Spleen (tissue), 11 donors: ENCODE data around the gene RIN2. TPM values are rescaled to one million over a fixed set of nuclear protein-coding genes. Genes with fewer than 3 reads are reported as not detected.

Experiments used
- DNase-seq: peaks from one replicate; pipeline ENCODE4 v3.0.0-alpha.2; 2020
- H3K27ac ChIP-seq, 8 donors: fragments of 200-600 bp; sonication (generic) in 7 of 8; 1 replicate in 4 of 8; 2 replicates in 4 of 8; pipeline versions ENCODE4 v1.5.0 to v1.8.0; 2016 to 2021; ENCODE audit warnings: inconsistent platforms in 4 of 8, mild to moderate bottlenecking in 4 of 8, moderate library complexity in 1 of 8
- H3K27me3 ChIP-seq, 7 donors: fragments of 200-600 bp; sonication (generic) in 6 of 7; replicated peaks in 1 of 7; 1 replicate in 4 of 7; 2 replicates in 3 of 7; pipeline versions ENCODE4 v1.5.0 to v1.8.0; 2016 to 2021; ENCODE audit warnings: inconsistent platforms in 3 of 7, mild to moderate bottlenecking in 1 of 7
- H3K36me3 ChIP-seq, 6 donors: fragments of 200-600 bp; sonication (generic) in 5 of 6; 1 replicate in 4 of 6; 2 replicates in 2 of 6; pipeline versions ENCODE4 v1.5.0 to v1.8.0; 2016 to 2021; ENCODE audit warnings: inconsistent platforms in 2 of 6
- H3K4me1 ChIP-seq, 6 donors: fragments of 200-600 bp; sonication (generic) in 5 of 6; 1 replicate in 3 of 6; 2 replicates in 3 of 6; pipeline versions ENCODE4 v1.5.0 to v1.8.0; 2016 to 2021; ENCODE audit warnings: inconsistent platforms in 3 of 6
- H3K4me3 ChIP-seq, 8 donors: fragments of 200-600 bp; sonication (generic) in 7 of 8; 1 replicate in 4 of 8; 2 replicates in 4 of 8; pipeline versions ENCODE4 v1.5.0 to v1.8.0; 2016 to 2021; ENCODE audit warnings: inconsistent platforms in 4 of 8, mild to moderate bottlenecking in 4 of 8, moderate library complexity in 2 of 8
- H3K9me3 ChIP-seq, 8 donors: fragments of 200-600 bp; sonication (generic) in 7 of 8; 1 replicate in 4 of 8; 2 replicates in 4 of 8; pipeline versions ENCODE4 v1.5.0 to v1.8.0; 2016 to 2021; ENCODE audit warnings: inconsistent platforms in 4 of 8
- CTCF ChIP-seq, 11 experiments: fragments of 200-600 bp in 7 of 11; fragments of 450-650 bp in 4 of 11; sonication (generic) in 4 of 11; IDR thresholded peaks in 8 of 11; conservative IDR thresholded peaks in 3 of 11; 1 replicate in 7 of 11; 2 replicates in 4 of 11; pipeline versions ENCODE4 v1.4.0 to v1.8.0; 2016 to 2021; ENCODE audit warnings: antibody characterized with exemption in 11 of 11, inconsistent platforms in 4 of 11, mild to moderate bottlenecking in 1 of 11
- POLR2A ChIP-seq, 3 donors: fragments of 450-650 bp; IDR thresholded peaks; one replicate each; pipeline ENCODE4 v1.5.1; 2017; ENCODE audit warnings: antibody characterized with exemption in 3 of 3, mild to moderate bottlenecking in 1 of 3
- POLR2AphosphoS5 ChIP-seq, 3 donors: sonication (generic); formaldehyde crosslinking; IDR thresholded peaks; one replicate each; pipeline ENCODE4 v1.5.1; 2017; ENCODE audit warnings: antibody characterized with exemption in 3 of 3
- WGBS, 5 donors: extraction: QIAGEN DNeasy Blood & Tissue Kit in 3 of 5; methylation state at CpG; one replicate each; pipeline versions ENCODE4 v1.1.5 to v1.1.7; 2013 to 2018; 5-methylcytosine and 5-hydroxymethylcytosine counted together
- intact Hi-C: fragments of 100-400 bp; cut with DNase I; formaldehyde crosslinking; loops from one replicate; pipeline ENCODE4 v1.15.0; 2023; ENCODE audit warnings: low total_unique reads
- polyA plus RNA-seq, 3 donors: library from polyadenylated mRNA; stranded (reverse); fragments of 200-250 nt; gene quantifications; one replicate each; pipeline ENCODE4 v1.2.1, GENCODE V29; 2013
- total RNA-seq, 7 donors: library from RNA; depleted of rRNA in 3 of 7; stranded (reverse); fragments of >200 nt in 3 of 7; fragmentation: NEBNext Ultra II Directional in 4 of 7; extraction: Animal tissue kit (Norgen Biotek cat#: 25700) in 4 of 7; gene quantifications; one replicate each; pipeline versions ENCODE4 v1.1.0 to v1.2.1, GENCODE V29; 2016 to 2021
- donor health status: healthy with polysubstance abuse.
- donor health status: DM: no; HTN: no; CAD: no; lungs with moderate emphysema.
- donor health status: DM: no; HTN: no; CAD: no.
- donor health status: Bipolar disorder and iron deficiency.
- donor health status: healthy.
- donor health status: DM: no; HTN: no; CAD: no.
- donor health status: DM: yes; HTN: yes; CAD: no.

RIN2 gene
- total and polyA plus RNA-seq, 10 donors, result 4.8 to 135 (median 64.0) TPM

- intact Hi-C loops, result no loop called here
- Histone ChIP-seq H3K4me1 (no peaks in the 10 kb centered on the region), H3K27ac (no peak overlapping the region), H3K4me3 (no peak overlapping the region), H3K36me3 (no peaks in the 10 kb centered on the region), H3K27me3 (no peaks in the 10 kb centered on the region), H3K9me3 (peaks cover 0 to 25% (median 21%) of the 10 kb centered on the region in 8 donors)
- DNase-seq, result no peak
- no peak for TF ChIP-seq POLR2AphosphoS5 (IDR thresholded peaks at IDR 0.05)
- 94 to 100% (median 97%) methylated on average over 3 of the region's 3 CpGs for WGBS, 5 donors
Observed at GRCh38 chr20:19715986-19716385, 42.1 kb upstream of the RIN2 start.

GRCh38 chr20:19718880-19719279, 39.2 kb upstream of the RIN2 start:
- Histone ChIP-seq H3K4me3 (no peak overlapping the region), H3K9me3 (peaks cover 0 to 25% (median 21%) of the 10 kb centered on the region in 8 donors), H3K27ac (no peak overlapping the region), H3K4me1 (no peaks in the 10 kb centered on the region), H3K27me3 (no peaks in the 10 kb centered on the region), H3K36me3 (no peaks in the 10 kb centered on the region)
- intact Hi-C loops, result no loop called here
- TF ChIP-seq POLR2A (IDR thresholded peaks at IDR 0.05) (no peak), CTCF (IDR thresholded peaks at IDR 0.05 in 8 of 11, conservative IDR thresholded peaks at IDR 0.05 in 3 of 11) (no peak), POLR2AphosphoS5 (IDR thresholded peaks at IDR 0.05) (no peak)
- WGBS, 5 donors, result 75 to 90% (median 84%) methylated on average over 3 of the region's 3 CpGs
- DNase-seq, result no peak

- Histone ChIP-seq H3K4me1 (peaks cover 0 to 6% (median 0%) of the 10 kb centered on the region in 6 donors), H3K27ac (no peak overlapping the region), H3K27me3 (no peaks in the 10 kb centered on the region), H3K9me3 (peaks cover 0 to 17% (median 15%) of the 10 kb centered on the region in 8 donors), H3K4me3 (no peak overlapping the region), H3K36me3 (no peaks in the 10 kb centered on the region)
- intact Hi-C loops, result no loop called here
- TF ChIP-seq CTCF (IDR thresholded peaks at IDR 0.05 in 8 of 11, conservative IDR thresholded peaks at IDR 0.05 in 3 of 11) (no peak), POLR2A (IDR thresholded peaks at IDR 0.05) (no peak), POLR2AphosphoS5 (IDR thresholded peaks at IDR 0.05) (no peak)
- DNase-seq, result no peak
- WGBS, 5 donors, result 90 to 95% (median 92%) methylated on average over 16 to 18 of the region's 18 CpGs
Observed at GRCh38 chr20:19720991-19721390, 37.1 kb upstream of the RIN2 start.

GRCh38 chr20:19723051-19723450, 35.0 kb upstream of the RIN2 start:
- no peaks in the 10 kb centered on the region for H3K36me3 ChIP-seq
- WGBS, 5 donors, result 82 to 93% (median 89%) methylated on average over 4 of the region's 4 CpGs
- no peaks in the 10 kb centered on the region for H3K27me3 ChIP-seq
- H3K27ac ChIP-seq, result no peak overlapping the region
- no peak for DNase-seq
- H3K4me3 ChIP-seq, result no peak overlapping the region
- H3K9me3 ChIP-seq, result no peaks in the 10 kb centered on the region
- peaks cover 0 to 20% (median 4%) of the 10 kb centered on the region in 6 donors for H3K4me1 ChIP-seq
- TF ChIP-seq POLR2A (IDR thresholded peaks at IDR 0.05) (no peak), POLR2AphosphoS5 (IDR thresholded peaks at IDR 0.05) (no peak), CTCF (IDR thresholded peaks at IDR 0.05 in 8 of 11, conservative IDR thresholded peaks at IDR 0.05 in 3 of 11) (no peak)
- intact Hi-C loops, result no loop called here
